Naive thymus-derived CD4-positive, alpha-beta T cell (primary cell): ENCODE data around the gene AOAH. TPM values are rescaled to one million over a fixed set of nuclear protein-coding genes. Genes with fewer than 3 reads are reported as not detected.

Experiments
- ATAC-seq: fragments of 150-1000 bp; cut with Tn5 transposase; 2 replicates; pipeline ENCODE4 v1.10.0; 2021; ENCODE audit warnings: mild to moderate bottlenecking, moderate library complexity
- CTCF ChIA-PET: fragments of 350-600 bp; sonication (Branson Sonifier 250); formaldehyde crosslinking; loops from one replicate; lab custom pipeline; 2021; ENCODE audit warnings: antibody characterized with exemption; lab: Charles Lee
- POLR2A ChIA-PET: fragments of 350-600 bp; sonication (Branson Sonifier 250); formaldehyde crosslinking; loops from one replicate; lab custom pipeline; 2021; ENCODE audit warnings: antibody characterized with exemption, inconsistent platforms; lab: Charles Lee
- DNase-seq, 9 donors: peaks; one replicate each; pipeline versions ENCODE4 v3.0.0 to v3.0.0-alpha.2; 2020 to 2022; ENCODE audit warnings: mixed read lengths in 1 of 9
- H3K27ac ChIP-seq: one replicate; pipeline ENCODE4 v1.7.0; 2013; ENCODE audit warnings: mild to moderate bottlenecking, low read depth, low read length, moderate library complexity
- H3K27me3 ChIP-seq, 2 donors: one replicate each; pipeline ENCODE4 v1.7.0; 2013; ENCODE audit warnings: low read length in 2 of 2, mild to moderate bottlenecking in 2 of 2, moderate library complexity in 2 of 2; ENCODE audit not compliant: control insufficient read depth in 2 of 2, insufficient read depth in 2 of 2
- H3K36me3 ChIP-seq, 3 experiments: 1 replicate in 2 of 3; 2 replicates in 1 of 3; pipeline ENCODE4 v1.7.0; 2013; ENCODE audit warnings: low read length in 3 of 3, mild to moderate bottlenecking in 3 of 3, moderate library complexity in 1 of 3; ENCODE audit not compliant: insufficient read depth in 3 of 3, control insufficient read depth in 2 of 3
- H3K4me1 ChIP-seq, 2 donors: one replicate each; pipeline ENCODE4 v1.7.0; 2013; ENCODE audit warnings: low read length in 2 of 2, mild to moderate bottlenecking in 2 of 2, moderate library complexity in 1 of 2; ENCODE audit not compliant: control insufficient read depth in 2 of 2, insufficient read depth in 2 of 2
- H3K4me3 ChIP-seq: 2 replicates; pipeline ENCODE4 v1.7.0; 2013; ENCODE audit warnings: mild to moderate bottlenecking, low read length
- H3K9me3 ChIP-seq, 3 experiments: 1 replicate in 2 of 3; 2 replicates in 1 of 3; pipeline ENCODE4 v1.7.0; 2013; ENCODE audit warnings: low read length in 3 of 3; ENCODE audit not compliant: control insufficient read depth in 2 of 3
- H3K27ac Mint-ChIP-seq, 9 donors: one replicate each; pipeline ENCODE4 v1.8.0; 2020 to 2022; ENCODE audit warnings: mixed read lengths in 9 of 9, mild to moderate bottlenecking in 8 of 9, moderate library complexity in 5 of 9, inconsistent platforms in 2 of 9
- H3K27me3 Mint-ChIP-seq, 5 donors: one replicate each; pipeline ENCODE4 v1.8.0; 2021 to 2022; ENCODE audit warnings: mixed read lengths in 5 of 5, mild to moderate bottlenecking in 1 of 5
- H3K36me3 Mint-ChIP-seq, 5 donors: one replicate each; pipeline ENCODE4 v1.8.0; 2020 to 2022; ENCODE audit warnings: mixed read lengths in 5 of 5, mild to moderate bottlenecking in 3 of 5, inconsistent platforms in 1 of 5
- H3K4me1 Mint-ChIP-seq, 7 donors: one replicate each; pipeline ENCODE4 v1.8.0; 2020 to 2022; ENCODE audit warnings: mixed read lengths in 7 of 7, mild to moderate bottlenecking in 3 of 7, inconsistent platforms in 1 of 7
- H3K4me3 Mint-ChIP-seq, 10 donors: one replicate each; pipeline ENCODE4 v1.8.0; 2020 to 2022; ENCODE audit warnings: mild to moderate bottlenecking in 10 of 10, mixed read lengths in 10 of 10, moderate library complexity in 6 of 10, inconsistent platforms in 2 of 10
- H3K9me3 Mint-ChIP-seq, 11 donors: one replicate each; pipeline ENCODE4 v1.8.0; 2020 to 2022; ENCODE audit warnings: mixed read lengths in 11 of 11, mild to moderate bottlenecking in 4 of 11, inconsistent platforms in 1 of 11, moderate library complexity in 1 of 11
- intact Hi-C, 2 donors: fragments of 100-400 bp; cut with micrococcal nuclease; formaldehyde crosslinking; loops; one replicate each; pipeline ENCODE4 v1.15.1; 2023
- polyA plus RNA-seq, 2 donors: library from polyadenylated mRNA; unstranded; fragments of 300-500 nt; fragmentation: Illumina TruSeq; gene quantifications; one replicate each; pipeline ENCODE4 v1.2.3, GENCODE V29; 2021
- total RNA-seq, 6 experiments: library from RNA in 5 of 6; stranded (reverse) in 5 of 6; gene quantifications; 1 replicate in 5 of 6; 2 replicates in 1 of 6; pipeline ENCODE4 v1.2.3 and lab custom pipeline; 2021 to 2026

Gene AOAH
- total and polyA plus RNA-seq, 7 experiments from 2014 or later: 6.3 to 127 (median 15.5) TPM

DNA sequence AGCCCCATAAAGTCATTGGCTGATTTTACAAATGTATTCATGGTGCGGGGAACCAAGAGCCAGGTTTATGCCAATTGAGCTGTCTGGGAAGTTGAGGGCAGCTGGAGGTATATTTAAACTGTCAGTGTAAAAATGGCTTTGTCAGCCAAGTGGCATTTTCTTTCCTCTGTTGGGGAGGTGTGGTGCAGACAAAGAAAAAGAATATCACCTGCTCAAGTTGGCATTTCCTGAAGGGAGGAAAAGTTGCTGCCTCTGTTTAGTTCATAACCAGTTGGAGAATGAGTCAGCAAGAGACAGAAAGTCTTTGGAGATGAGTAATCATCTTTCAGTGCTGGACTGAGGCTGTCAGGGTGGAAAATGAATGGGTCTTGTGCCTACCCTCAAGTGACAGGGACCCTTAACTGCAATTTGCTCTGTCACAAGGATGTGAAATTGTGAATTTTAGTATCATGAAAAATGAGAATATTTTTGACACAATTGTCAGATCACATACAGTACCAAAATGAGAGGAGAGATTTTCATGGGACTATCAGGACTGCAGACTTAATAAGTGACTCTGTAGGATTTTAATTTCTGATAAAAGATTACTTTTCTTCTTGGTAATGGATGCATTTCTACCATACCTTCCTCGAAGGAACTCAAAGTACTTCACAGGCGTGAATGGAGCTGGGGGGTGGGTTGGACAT is 197.3 kb downstream of the AOAH start:
- H3K27me3 ChIP-seq: no peaks in the 10 kb centered on the region
- intact Hi-C loops: no loop called here
- CTCF ChIA-PET: no interaction called here
- H3K36me3 ChIP-seq: peaks cover 0 to 5% (median under 1%) of the 10 kb centered on the region in 3 experiments
- Mint-ChIP-seq H3K9me3 (no peaks in the 10 kb centered on the region), H3K27me3 (no peaks in the 10 kb centered on the region), H3K27ac (peak overlapping the region in 2 of 9 donors; percentile 50 to 76), H3K36me3 (peaks cover 0 to 56% (median 37%) of the 10 kb centered on the region in 5 donors), H3K4me3 (no peak overlapping the region), H3K4me1 (peaks cover 0 to 24% (median 0%) of the 10 kb centered on the region in 7 donors)
- no peaks in the 10 kb centered on the region for H3K4me1 ChIP-seq
- no peak for ATAC-seq
- no peak overlapping the region for H3K27ac ChIP-seq
- DNase-seq: no peak
- no peak overlapping the region for H3K4me3 ChIP-seq
- no peaks in the 10 kb centered on the region for H3K9me3 ChIP-seq
- POLR2A ChIA-PET: no interaction called here

DNA sequence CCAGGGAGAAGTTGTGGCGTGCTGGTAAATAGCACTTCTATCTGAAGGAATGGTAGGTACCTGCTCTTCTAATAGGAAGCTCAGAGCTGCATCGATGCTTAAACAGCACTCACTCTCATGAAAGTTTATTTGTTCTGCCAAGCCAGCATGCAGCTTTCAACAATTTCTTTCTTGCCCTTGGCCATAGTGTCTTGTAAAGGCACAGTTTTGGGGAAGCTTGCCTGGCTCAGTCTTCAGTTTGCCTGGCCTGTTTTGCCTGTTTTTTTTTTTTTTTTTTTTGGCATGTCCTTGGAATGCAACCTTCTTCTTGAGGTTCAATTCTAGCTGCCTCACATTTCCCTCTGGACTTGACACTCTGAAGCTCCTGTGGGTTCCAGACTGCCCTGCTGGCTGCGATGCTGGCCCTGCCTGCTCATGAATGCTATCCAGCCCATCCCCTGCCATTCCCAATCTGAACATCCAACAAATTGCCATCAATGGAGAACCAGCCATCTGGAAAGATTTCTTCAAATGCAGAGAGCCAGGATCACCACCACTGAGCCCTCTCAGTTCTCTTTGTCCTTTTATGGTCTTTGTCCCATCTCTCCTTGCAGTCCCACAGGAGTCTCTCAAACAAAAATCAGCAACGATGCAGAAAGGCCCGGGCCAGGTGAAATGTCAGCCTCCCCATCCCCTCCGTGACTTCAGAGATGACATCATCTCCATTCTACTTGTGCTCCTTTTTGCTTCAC is 200.8 kb downstream of the AOAH start:
- DNase-seq: no peak
- Mint-ChIP-seq H3K36me3 (peaks cover 0 to 52% (median 24%) of the 10 kb centered on the region in 5 donors), H3K27ac (no peak overlapping the region), H3K9me3 (no peaks in the 10 kb centered on the region), H3K27me3 (no peaks in the 10 kb centered on the region), H3K4me3 (no peak overlapping the region), H3K4me1 (peaks cover 0 to 22% (median 0%) of the 10 kb centered on the region in 7 donors)
- intact Hi-C loops: no loop called here
- POLR2A ChIA-PET: no interaction called here
- no peaks in the 10 kb centered on the region for H3K4me1 ChIP-seq
- no peaks in the 10 kb centered on the region for H3K9me3 ChIP-seq
- no peak for ATAC-seq
- CTCF ChIA-PET: no interaction called here
- no peak overlapping the region for H3K27ac ChIP-seq
- H3K36me3 ChIP-seq: peaks cover 0 to 4% (median under 1%) of the 10 kb centered on the region in 3 experiments
- H3K4me3 ChIP-seq: no peak overlapping the region
- no peaks in the 10 kb centered on the region for H3K27me3 ChIP-seq

- intact Hi-C loops: no loop called here
- Histone ChIP-seq H3K4me3 (no peak overlapping the region), H3K27me3 (no peaks in the 10 kb centered on the region), H3K4me1 (no peaks in the 10 kb centered on the region), H3K27ac (no peak overlapping the region), H3K9me3 (no peaks in the 10 kb centered on the region), H3K36me3 (peaks cover 0 to 4% (median 0%) of the 10 kb centered on the region in 3 experiments)
- no peak for DNase-seq
- no peaks in the 10 kb centered on the region for H3K27me3 Mint-ChIP-seq
- no peak for ATAC-seq
- POLR2A ChIA-PET: interaction anchor here (0.6 kb wide), 1 partner anchor 25 kb away, joined by 3 read pairs; no protein-coding TSS in a partner anchor
- H3K4me3 Mint-ChIP-seq: no peak overlapping the region
- no peak overlapping the region for H3K27ac Mint-ChIP-seq
- H3K4me1 Mint-ChIP-seq: peaks cover 0 to 14% (median 0%) of the 10 kb centered on the region in 7 donors
- H3K9me3 Mint-ChIP-seq: no peaks in the 10 kb centered on the region
- CTCF ChIA-PET: no interaction called here
- peaks cover 0 to 50% (median 16%) of the 10 kb centered on the region in 5 donors for H3K36me3 Mint-ChIP-seq
Measured at GRCh38 chr7:36522453-36523007, 201.8 kb downstream of the AOAH start.

DNA sequence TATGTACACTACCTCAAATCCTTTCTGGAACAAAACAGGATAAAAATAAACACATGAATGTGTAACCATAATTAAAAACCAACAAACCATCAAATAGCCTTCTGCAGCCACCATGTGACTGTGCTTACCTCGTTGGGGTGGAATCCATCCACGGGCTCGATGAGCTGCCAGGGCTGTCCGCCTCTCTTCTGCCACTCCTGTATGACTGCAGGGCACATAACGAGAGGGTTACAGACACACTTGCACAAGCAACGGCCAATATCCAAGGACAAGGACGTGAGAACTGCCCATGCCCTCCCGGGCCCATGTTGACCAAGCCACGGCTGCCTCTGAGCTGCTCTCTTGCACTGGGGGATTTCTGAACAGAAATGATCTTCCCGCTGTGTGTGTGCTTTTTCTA is 202.4 kb downstream of the AOAH start:
- Mint-ChIP-seq H3K36me3 (peaks cover 0 to 45% (median 15%) of the 10 kb centered on the region in 5 donors), H3K27ac (peak overlapping the region in 1 of 9 donors; percentile 74), H3K9me3 (peaks cover 0 to 2% (median 0%) of the 10 kb centered on the region in 11 donors), H3K4me1 (peaks cover 0 to 11% (median 4%) of the 10 kb centered on the region in 7 donors), H3K27me3 (no peaks in the 10 kb centered on the region), H3K4me3 (no peak overlapping the region)
- peaks cover 0 to 4% (median 0%) of the 10 kb centered on the region in 3 experiments for H3K36me3 ChIP-seq
- intact Hi-C loops: no loop called here
- DNase-seq (no peak), ATAC-seq (no peak)
- H3K4me1 ChIP-seq: no peaks in the 10 kb centered on the region
- ChIA-PET CTCF (no interaction called here), POLR2A (no interaction called here)
- no peaks in the 10 kb centered on the region for H3K9me3 ChIP-seq
- H3K27me3 ChIP-seq: no peaks in the 10 kb centered on the region
- no peak overlapping the region for H3K27ac ChIP-seq
- H3K4me3 ChIP-seq: no peak overlapping the region

DNA sequence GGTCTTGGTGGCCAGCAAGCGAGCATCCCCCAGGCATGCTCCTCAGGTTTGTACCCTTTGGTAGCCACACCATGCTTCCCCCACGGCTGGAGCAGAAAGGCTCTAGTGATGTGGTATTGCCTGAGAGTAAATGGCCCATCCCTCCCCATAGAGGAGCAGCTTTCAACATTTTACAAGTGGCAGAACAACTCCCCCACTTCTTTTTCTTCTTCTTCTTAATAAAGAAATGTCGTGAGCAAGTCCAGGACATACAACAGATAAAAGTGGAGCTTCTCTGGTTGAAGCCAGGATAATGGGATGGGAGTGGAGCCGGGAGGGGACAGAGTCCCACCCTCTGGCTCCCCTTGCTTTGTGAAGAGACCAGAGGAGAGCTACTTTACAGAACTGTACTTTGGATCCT is 203.2 kb downstream of the AOAH start:
- peaks cover 0 to 41% (median 14%) of the 10 kb centered on the region in 5 donors for H3K36me3 Mint-ChIP-seq
- H3K27me3 Mint-ChIP-seq: no peaks in the 10 kb centered on the region
- intact Hi-C loops: no loop called here
- ATAC-seq (no peak), DNase-seq (no peak)
- peaks cover 0 to 5% of the 10 kb centered on the region in 2 donors for H3K4me1 ChIP-seq
- H3K36me3 ChIP-seq: peaks cover 0 to 4% (median 0%) of the 10 kb centered on the region in 3 experiments
- H3K9me3 Mint-ChIP-seq: peaks cover 0 to 4% (median 0%) of the 10 kb centered on the region in 11 donors
- no peaks in the 10 kb centered on the region for H3K9me3 ChIP-seq
- ChIA-PET POLR2A (no interaction called here), CTCF (interaction anchor here (0.7 kb wide), 1 partner anchor 140 kb away, joined by 3 read pairs; no protein-coding TSS in a partner anchor)
- H3K27me3 ChIP-seq: no peaks in the 10 kb centered on the region
- no peak overlapping the region for H3K27ac ChIP-seq
- no peak overlapping the region for H3K4me3 ChIP-seq
- H3K4me1 Mint-ChIP-seq: peaks cover 0 to 12% (median 7%) of the 10 kb centered on the region in 7 donors
- H3K27ac Mint-ChIP-seq: no peak overlapping the region
- H3K4me3 Mint-ChIP-seq: no peak overlapping the region

DNA sequence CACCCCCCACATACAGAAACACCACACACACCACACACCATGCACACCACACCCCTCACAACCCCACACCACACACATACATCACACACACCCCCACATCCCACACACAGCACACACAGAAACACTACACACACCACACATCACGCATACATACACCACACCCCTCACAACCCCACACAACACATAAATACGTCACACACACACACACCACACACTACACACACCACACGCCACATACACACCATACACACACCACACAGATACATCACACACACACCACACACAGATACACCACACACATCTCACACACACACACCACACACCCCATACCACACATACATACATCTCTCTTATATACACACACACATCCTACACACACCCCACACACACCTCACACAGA is 208.4 kb downstream of the AOAH start:
- peaks cover 0 to 7% (median 0%) of the 10 kb centered on the region in 11 donors for H3K9me3 Mint-ChIP-seq
- Histone ChIP-seq H3K27ac (no peak overlapping the region), H3K9me3 (no peaks in the 10 kb centered on the region), H3K4me1 (peaks cover 0 to 5% of the 10 kb centered on the region in 2 donors), H3K36me3 (no peaks in the 10 kb centered on the region), H3K27me3 (no peaks in the 10 kb centered on the region), H3K4me3 (no peak overlapping the region)
- CTCF ChIA-PET: no interaction called here
- no peak overlapping the region for H3K4me3 Mint-ChIP-seq
- peaks cover 0 to 32% (median 8%) of the 10 kb centered on the region in 5 donors for H3K36me3 Mint-ChIP-seq
- H3K4me1 Mint-ChIP-seq: peaks cover 0 to 16% (median 7%) of the 10 kb centered on the region in 7 donors
- H3K27me3 Mint-ChIP-seq: no peaks in the 10 kb centered on the region
- ATAC-seq (no peak), DNase-seq (no peak)
- POLR2A ChIA-PET: no interaction called here
- H3K27ac Mint-ChIP-seq: peak overlapping the region in 5 of 9 donors; percentile 1 to 77 (median 22)
- intact Hi-C loops: no loop called here
